Measurements from ENCODE around the gene LRP1B.

The LRP1B gene

GRCh38 chr2:142119347-142119746 is 11.5 kb downstream of the LRP1B start:
- no peak for DNase-seq (ENCODE audit: low read depth)
- TF ChIP-seq CTCF (IDR thresholded peaks at IDR 0.05; ENCODE audit: insufficient read depth, low read depth, low read length, missing control alignments): no peak
- H3K4me3 ChIP-seq (ENCODE audit: low read depth, low read length): no peak overlapping the region

GRCh38 chr2:142112757-142113221 is 18.0 kb downstream of the LRP1B start:
- no peak for DNase-seq (ENCODE audit: low read depth)
- H3K4me3 ChIP-seq (ENCODE audit: low read depth, low read length): no peak overlapping the region
- no peak for TF ChIP-seq CTCF (IDR thresholded peaks at IDR 0.05; ENCODE audit: insufficient read depth, low read depth, low read length, missing control alignments)

- no peak overlapping the region for H3K4me3 ChIP-seq (ENCODE audit: low read depth, low read length)
- DNase-seq (ENCODE audit: low read depth): no peak
- TF ChIP-seq CTCF (IDR thresholded peaks at IDR 0.05; ENCODE audit: insufficient read depth, low read depth, low read length, missing control alignments): no peak
These were observed 26.6 kb downstream of the LRP1B start for GRCh38 chr2:142104134-142104758.

GRCh38 chr2:142100970-142101369 is 29.8 kb downstream of the LRP1B start:
- no peak for DNase-seq (ENCODE audit: low read depth)
- H3K4me3 ChIP-seq (ENCODE audit: low read depth, low read length): no peak overlapping the region
- TF ChIP-seq CTCF (IDR thresholded peaks at IDR 0.05; ENCODE audit: insufficient read depth, low read depth, low read length, missing control alignments): no peak

- no peak for TF ChIP-seq CTCF (IDR thresholded peaks at IDR 0.05; ENCODE audit: insufficient read depth, low read depth, low read length, missing control alignments)
- no peak overlapping the region for H3K4me3 ChIP-seq (ENCODE audit: low read depth, low read length)
- DNase-seq (ENCODE audit: low read depth): no peak
These were observed 30.5 kb downstream of the LRP1B start for GRCh38 chr2:142100139-142100873.

- DNase-seq (ENCODE audit: low read depth): no peak
These were observed 33.1 kb downstream of the LRP1B start for GRCh38 chr2:142097711-142098110.

More at GRCh38 chr2:142097711-142098110, 33.1 kb downstream of the LRP1B start:
- H3K4me3 ChIP-seq (ENCODE audit: low read depth, low read length): no peak overlapping the region
- no peak for TF ChIP-seq CTCF (IDR thresholded peaks at IDR 0.05; ENCODE audit: insufficient read depth, low read depth, low read length, missing control alignments)
